Mucosa of stomach (tissue), 1 donor: ENCODE measurements around the gene SMIM44.

Source experiments
- H3K27me3 ChIP-seq: one replicate; pipeline ENCODE4 v1.7.0; 2013; ENCODE audit warnings: mild to moderate bottlenecking, low read length; ENCODE audit not compliant: control insufficient read depth, insufficient read depth
- H3K36me3 ChIP-seq: one replicate; pipeline ENCODE4 v1.7.0; 2013; ENCODE audit warnings: low read length; ENCODE audit not compliant: control insufficient read depth, insufficient read depth
- H3K4me1 ChIP-seq: one replicate; pipeline ENCODE4 v1.7.0; 2013; ENCODE audit warnings: mild to moderate bottlenecking, low read length; ENCODE audit not compliant: control insufficient read depth, insufficient read depth
- H3K4me3 ChIP-seq: one replicate; pipeline ENCODE4 v1.7.0; 2013; ENCODE audit warnings: low read length
- H3K9ac ChIP-seq: one replicate; pipeline ENCODE4 v1.7.0; 2013; ENCODE audit warnings: mild to moderate bottlenecking, low read length, moderate library complexity
- H3K9me3 ChIP-seq: one replicate; pipeline ENCODE4 v1.7.0; 2013; ENCODE audit warnings: mild to moderate bottlenecking, low read length, moderate library complexity; ENCODE audit not compliant: control insufficient read depth
- donor health status: Pancreatic carcinoma.

SMIM44 gene

DNA sequence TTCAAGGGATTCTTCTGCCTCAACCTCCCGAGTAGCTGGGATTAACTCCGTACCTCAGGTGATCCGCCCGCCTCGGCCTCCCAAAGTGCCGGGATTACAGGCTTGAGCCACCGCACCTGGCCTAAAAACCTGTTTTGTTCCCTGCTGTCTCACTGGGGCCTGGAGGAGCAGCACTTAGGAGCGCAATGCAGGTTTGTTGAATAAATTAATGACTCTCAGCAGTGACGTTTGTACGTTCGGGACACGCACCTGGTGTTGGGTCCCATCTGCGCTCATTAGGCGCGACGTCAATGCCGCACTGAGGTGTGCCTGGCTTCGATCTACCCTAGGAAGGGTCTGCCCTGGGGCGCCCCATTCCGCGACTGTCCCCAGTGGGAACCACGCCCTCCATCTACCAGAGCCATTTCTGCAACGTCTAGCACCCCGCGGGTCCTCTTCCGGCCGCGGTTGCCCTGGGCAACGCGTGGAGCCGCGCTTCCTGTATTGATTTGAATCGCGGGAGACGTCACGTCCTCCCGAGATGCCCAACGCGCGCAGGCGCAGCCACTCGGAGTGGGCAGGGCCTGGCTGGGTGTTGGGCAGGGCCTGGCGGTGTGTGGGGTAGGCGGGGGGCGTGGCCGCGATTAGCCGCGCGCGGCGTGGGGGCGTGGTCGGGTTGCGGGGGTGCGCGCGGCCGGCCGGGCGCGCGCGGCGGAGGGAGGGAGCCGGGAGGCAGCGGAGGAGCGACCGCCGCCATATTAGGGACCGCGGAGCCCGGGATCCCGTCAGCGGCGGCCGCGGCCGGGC, 22.6 kb upstream of the SMIM44 start, which contains the start of gene FZR1:
Gene FZR1 (plus strand): TSS at position 714 of the 786 bp plus-strand sequence. CDS start 16,679 bp downstream, outside the sequence.
- no peaks in the 10 kb centered on the region for H3K36me3 ChIP-seq
- no peaks in the 10 kb centered on the region for H3K27me3 ChIP-seq
- peak within 1 kb of the TSS; percentile 63 for H3K4me3 ChIP-seq
- H3K9ac ChIP-seq = peak within 1 kb of the TSS; percentile 94
- no peaks in the 10 kb centered on the region for H3K9me3 ChIP-seq
- H3K4me1 ChIP-seq = no peaks in the 10 kb centered on the region

DNA sequence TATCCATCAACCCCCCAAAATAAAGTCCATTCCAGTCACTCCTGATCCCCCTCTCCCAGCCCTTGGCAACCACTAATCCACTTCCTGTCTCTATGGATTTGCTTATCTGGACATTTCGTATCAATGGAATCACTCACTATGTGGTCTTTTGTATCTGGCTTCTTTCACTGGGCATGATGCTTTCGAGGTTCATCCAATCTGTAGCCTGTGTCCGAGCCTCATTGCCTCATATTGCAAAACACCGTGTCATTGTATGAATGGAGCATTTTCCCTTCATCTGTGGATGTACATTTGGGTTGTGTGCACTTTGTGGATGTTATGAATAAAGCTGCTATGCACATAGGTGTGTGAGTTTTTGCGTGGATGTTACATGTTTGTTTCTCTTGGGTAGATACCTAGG, 21.5 kb upstream of the SMIM44 start:
- no peaks in the 10 kb centered on the region for H3K27me3 ChIP-seq
- H3K36me3 ChIP-seq = no peaks in the 10 kb centered on the region
- H3K4me3 ChIP-seq = no peak overlapping the region
- H3K4me1 ChIP-seq = peaks cover 3% of the 10 kb centered on the region
- no peak overlapping the region for H3K9ac ChIP-seq
- no peaks in the 10 kb centered on the region for H3K9me3 ChIP-seq

DNA sequence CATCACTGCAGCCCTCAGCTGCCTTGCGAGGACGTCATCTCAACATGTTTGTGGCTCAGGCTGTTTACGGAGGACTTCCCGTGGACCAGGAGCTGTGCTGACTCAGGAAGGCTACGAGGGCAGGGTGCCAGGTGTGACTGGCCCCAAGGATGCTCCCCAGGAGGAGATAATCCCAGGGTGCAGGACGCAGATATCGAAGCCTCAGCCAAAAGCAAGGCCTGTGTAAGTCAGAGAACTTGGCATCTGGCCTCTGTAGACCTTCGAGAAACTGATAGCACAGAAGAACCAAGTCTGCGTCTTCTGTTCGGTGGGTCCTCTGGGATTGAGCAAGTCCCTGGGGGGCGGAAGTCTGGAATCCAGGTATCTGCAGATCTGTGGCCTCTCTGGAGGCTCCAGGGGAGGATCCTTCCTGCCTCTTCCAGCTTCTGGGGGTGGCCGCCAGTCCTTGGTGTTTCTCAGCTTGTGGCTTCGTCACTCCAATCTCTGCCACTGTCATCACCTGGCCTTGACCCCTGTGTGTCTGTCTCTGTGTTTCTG, 19.9 kb upstream of the SMIM44 start:
- no peak overlapping the region for H3K9ac ChIP-seq
- no peaks in the 10 kb centered on the region for H3K9me3 ChIP-seq
- H3K4me1 ChIP-seq = peaks cover 5% of the 10 kb centered on the region
- H3K27me3 ChIP-seq = no peaks in the 10 kb centered on the region
- no peak overlapping the region for H3K4me3 ChIP-seq
- no peaks in the 10 kb centered on the region for H3K36me3 ChIP-seq

DNA sequence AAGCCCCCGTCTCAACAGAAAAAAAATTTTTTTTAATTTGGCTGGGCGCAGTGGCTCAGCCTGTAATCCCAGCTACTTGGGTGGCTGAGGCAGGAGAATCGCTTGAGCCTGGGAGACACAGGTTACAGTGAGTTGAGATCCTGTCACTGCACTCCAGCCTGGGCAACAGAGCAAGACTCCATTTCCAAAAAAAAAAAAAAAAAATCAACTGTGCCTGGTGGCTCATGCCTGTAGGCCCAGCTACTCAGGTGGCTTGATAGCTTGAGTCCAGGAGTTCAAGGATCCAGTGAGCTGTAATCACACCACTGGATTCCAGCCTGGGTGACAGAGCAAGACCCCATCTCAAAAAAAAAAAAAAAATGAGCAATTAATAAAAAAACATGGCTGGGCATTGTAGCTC, 18.5 kb upstream of the SMIM44 start:
- Histone ChIP-seq H3K9ac (no peak overlapping the region), H3K36me3 (no peaks in the 10 kb centered on the region), H3K9me3 (no peaks in the 10 kb centered on the region), H3K4me3 (no peak overlapping the region), H3K27me3 (no peaks in the 10 kb centered on the region), H3K4me1 (peaks cover 5% of the 10 kb centered on the region)

DNA sequence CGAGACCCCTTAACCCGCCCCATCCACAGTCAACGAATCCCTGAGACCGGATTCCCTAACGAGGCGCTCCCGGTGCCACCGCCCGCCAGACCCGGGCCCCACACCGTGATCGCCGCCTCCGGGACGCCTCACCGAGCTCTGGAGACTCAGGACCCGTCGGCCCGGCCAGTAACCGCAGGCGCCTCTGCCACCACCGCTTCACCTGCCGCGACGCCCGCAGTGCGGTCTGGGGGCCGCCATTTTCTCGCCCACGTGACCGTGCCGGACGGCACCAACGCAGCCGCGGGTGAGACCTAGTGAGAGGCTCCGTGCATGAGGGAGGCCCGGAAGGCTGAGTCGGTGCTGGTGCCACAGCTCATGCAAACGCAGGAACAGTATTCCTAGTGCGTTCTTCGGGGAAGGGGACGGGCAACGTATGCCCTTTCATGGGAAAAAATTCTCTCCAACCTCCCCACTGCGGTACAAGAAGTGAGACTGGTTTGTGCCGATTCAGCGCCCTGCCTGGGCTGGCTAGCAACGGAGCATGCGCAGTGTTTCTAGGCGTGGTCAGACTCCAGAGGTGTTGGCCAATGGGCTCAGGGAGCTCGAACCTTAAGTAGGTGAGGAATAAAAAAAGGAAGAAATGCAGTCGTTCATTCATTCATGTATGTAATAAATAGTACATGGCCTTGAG, 17.3 kb upstream of the SMIM44 start, which contains the start of gene DOHH:
Gene DOHH (minus strand): TSS at position 246 of the 673 bp plus-strand sequence. CDS start 3,860 bp downstream, outside the sequence.
- Histone ChIP-seq H3K4me3 (peak within 1 kb of the TSS; percentile 65), H3K27me3 (no peaks in the 10 kb centered on the region), H3K9me3 (no peaks in the 10 kb centered on the region), H3K4me1 (peaks cover 5% of the 10 kb centered on the region), H3K9ac (peak within 1 kb of the TSS; percentile 80), H3K36me3 (no peaks in the 10 kb centered on the region)

DNA sequence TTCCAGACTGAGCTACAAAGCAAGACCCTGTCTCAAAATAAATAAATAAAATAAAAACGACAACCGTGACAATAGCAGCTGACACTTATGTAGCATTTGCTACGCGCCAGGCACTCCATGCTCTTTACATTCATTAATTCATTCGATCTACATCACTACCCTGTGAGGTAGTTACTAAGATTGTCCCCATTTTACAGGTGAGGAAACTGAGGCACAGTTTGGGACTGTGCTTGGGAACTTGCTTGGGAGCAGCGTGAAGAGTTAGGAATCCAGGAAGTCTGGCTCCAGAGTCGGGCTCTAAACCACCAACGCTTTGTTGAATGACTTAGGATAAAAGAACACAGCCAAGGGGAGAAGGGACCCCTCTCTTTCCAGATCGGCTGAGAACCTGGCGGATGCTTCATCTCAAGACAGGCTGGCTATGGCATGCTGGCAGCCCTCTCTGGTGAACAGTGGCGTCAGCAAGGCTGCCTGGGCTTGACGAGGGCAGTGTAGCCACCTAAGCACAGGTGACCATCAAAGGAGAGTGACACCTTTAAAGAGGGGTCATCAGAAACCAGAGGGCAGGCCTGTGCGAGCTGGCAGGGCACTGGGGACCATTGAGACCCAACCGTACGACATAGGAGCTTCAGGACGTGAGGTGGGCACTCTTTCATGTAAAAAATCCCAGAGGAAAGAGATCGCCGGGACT, 16.6 kb upstream of the SMIM44 start:
- Histone ChIP-seq H3K36me3 (no peaks in the 10 kb centered on the region), H3K4me3 (peak overlapping the region; percentile 65), H3K27me3 (no peaks in the 10 kb centered on the region), H3K9ac (peak overlapping the region; percentile 80), H3K9me3 (no peaks in the 10 kb centered on the region), H3K4me1 (peaks cover 5% of the 10 kb centered on the region)

DNA sequence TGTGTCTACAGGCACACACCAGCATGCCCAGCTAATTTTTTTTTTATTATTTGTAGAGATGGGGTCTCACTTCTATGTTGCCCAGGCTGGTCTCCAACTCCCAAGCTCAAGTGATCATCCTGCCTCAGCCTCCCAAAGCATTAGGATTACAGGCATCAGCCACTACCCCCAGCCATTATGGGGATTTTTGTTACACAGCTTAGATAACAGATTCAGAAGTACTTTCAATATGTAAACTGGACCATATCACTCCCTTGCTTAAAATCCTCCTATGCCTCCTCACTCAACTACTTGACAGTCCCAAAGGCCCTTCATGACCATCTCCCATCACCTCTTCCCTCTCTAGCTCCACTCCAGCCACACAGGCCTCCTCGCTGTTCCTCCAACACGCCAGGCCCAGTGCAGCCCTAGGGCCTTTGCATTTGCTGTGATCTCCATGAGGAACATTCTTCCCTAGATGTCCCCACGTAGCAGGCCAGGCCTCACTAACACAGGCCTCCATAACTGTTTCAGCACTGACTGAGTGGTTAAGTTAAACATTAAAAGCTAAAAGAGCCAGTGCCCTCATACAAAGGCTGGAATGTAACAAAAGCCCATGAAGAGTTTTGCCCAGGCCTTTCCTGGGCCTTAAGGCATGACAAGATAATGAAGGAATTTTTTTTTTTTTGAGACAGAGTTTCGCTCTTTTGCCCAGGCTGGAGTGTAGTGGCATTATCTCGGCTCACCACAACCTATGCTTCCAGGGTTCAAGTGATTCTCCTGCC, 14.7 kb upstream of the SMIM44 start:
- Histone ChIP-seq H3K27me3 (no peaks in the 10 kb centered on the region), H3K4me1 (peaks cover 5% of the 10 kb centered on the region), H3K9ac (no peak overlapping the region), H3K9me3 (no peaks in the 10 kb centered on the region), H3K4me3 (no peak overlapping the region), H3K36me3 (no peaks in the 10 kb centered on the region)

DNA sequence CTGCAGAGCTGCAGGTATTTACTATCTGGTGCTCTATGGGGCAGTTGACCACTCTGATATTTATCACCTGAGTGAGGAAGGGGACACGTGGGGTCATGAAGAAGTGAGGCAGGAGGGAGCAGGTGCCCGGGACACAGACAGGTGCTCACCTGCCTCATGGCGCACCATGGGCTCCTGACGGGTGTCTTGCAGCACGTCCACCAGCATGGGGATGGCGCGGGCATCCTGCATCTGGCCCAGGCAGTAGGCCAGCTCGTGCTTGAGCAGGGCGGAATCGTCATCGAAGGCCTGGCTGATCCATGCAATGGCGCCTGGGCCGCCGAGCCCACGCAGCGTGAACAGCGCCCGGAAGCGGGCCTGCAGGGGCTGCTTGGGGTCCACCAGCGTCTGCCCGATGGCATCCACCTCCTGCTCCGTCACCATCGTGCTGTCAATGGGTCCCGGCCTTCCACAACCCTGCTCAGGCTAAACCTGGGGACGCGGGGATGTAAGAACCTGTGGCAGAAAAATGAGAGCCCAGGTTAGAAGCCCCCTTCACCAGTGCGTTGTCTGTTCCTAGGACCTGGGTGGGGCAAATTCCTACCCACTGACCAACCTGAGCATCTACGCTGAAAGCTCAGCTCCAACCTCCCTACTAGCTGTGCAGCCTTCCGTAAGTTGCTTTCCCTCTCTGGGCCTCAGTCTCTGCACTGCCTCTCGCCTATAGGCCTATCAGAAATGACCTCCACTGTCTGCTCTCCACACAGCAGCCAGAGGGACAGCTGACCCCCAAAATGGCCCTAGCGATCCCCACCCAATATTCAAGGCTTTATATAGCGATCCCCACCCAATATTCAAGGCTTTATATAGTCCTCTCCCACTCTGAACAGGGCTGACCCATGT, 13.4 kb upstream of the SMIM44 start:
- H3K4me1 ChIP-seq = peaks cover 5% of the 10 kb centered on the region
- H3K9me3 ChIP-seq = no peaks in the 10 kb centered on the region
- H3K27me3 ChIP-seq = no peaks in the 10 kb centered on the region
- no peaks in the 10 kb centered on the region for H3K36me3 ChIP-seq
- no peak overlapping the region for H3K9ac ChIP-seq
- no peak overlapping the region for H3K4me3 ChIP-seq

DNA sequence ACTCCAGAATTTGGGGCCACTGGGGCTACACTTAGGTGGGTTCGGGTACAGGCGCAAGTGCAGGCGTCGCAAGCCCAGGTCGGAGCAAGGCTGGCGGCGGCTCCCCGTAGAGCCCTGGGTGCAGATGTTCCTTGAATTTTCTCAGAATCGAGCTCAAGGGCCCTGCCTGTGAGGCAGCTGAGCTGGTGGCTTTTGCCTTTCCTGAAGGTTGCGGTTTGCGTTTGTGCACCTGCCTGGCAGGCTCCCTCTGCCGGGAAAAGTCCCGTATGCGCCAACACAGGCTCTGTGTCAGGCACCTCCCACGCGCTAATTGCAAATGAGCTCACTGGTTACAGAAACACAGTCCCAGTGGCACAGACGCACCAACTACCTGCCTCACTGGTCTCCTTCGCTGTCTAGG, 11.3 kb upstream of the SMIM44 start:
- Histone ChIP-seq H3K4me3 (no peak overlapping the region), H3K9me3 (no peaks in the 10 kb centered on the region), H3K9ac (no peak overlapping the region), H3K36me3 (no peaks in the 10 kb centered on the region), H3K4me1 (peaks cover under 1% of the 10 kb centered on the region), H3K27me3 (no peaks in the 10 kb centered on the region)

DNA sequence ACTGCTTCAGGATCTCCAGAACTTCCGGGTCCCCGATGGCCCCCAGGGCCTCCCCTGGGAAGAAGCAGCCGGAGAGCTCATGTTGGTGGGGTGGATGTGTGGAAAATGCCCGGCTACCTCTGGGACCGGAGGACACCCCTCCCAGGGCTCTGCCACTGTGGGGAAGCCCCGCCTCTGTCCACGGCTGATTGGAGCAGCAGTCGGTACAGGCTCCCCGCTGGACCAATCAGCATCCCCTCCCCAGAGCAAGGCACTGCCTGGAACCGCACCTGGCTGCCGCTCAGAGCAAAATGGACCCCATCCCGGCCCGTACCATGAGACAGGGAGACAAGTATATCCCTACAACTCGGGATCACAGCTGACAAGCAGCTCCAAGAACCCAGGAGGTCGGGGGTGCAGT, 10.8 kb upstream of the SMIM44 start:
- Histone ChIP-seq H3K4me3 (no peak overlapping the region), H3K27me3 (no peaks in the 10 kb centered on the region), H3K4me1 (no peaks in the 10 kb centered on the region), H3K36me3 (no peaks in the 10 kb centered on the region), H3K9me3 (no peaks in the 10 kb centered on the region), H3K9ac (no peak overlapping the region)

DNA sequence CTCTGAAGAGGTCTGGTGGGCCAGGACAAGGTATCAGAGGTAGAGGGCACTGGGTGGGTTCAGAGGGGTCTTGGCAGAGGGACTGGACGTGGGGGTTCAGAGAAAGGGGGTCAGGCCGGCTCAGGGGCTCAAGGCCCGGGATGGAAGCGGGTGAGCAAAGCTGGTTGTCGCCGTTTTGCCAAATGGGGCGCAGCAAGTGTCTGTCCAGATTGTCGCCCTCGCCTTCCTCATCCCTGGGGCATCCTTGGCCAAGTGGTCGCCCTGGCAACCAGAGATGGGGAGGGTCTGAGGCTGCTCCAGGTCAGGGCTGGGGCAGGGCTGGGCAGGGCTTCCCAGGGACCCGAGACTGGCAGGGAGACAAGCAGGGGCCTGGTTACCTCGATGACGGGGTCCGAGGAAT, 10.4 kb upstream of the SMIM44 start:
- Histone ChIP-seq H3K9me3 (no peaks in the 10 kb centered on the region), H3K4me3 (no peak overlapping the region), H3K4me1 (no peaks in the 10 kb centered on the region), H3K36me3 (no peaks in the 10 kb centered on the region), H3K9ac (no peak overlapping the region), H3K27me3 (no peaks in the 10 kb centered on the region)
